Upper lobe of left lung (tissue), 6 donors: Measurements from ENCODE around the gene MPRIP. TPM values are rescaled to one million over a fixed set of nuclear protein-coding genes. Genes with fewer than 3 reads are reported as not detected.
A peak's percentile ranks its signal among the peaks of the same experiment; 100 is the strongest.

Source experiments
- ATAC-seq, 2 donors: fragments of 200-7000 bp; cut with Tn5 transposase; one replicate each; pipeline ENCODE4 v1.9.1; 2022; ENCODE audit warnings: mild to moderate bottlenecking in 2 of 2, moderate library complexity in 2 of 2; ENCODE audit not compliant: low FRiP score in 2 of 2
- DNase-seq, 2 donors: peaks; one replicate each; pipeline ENCODE4 v3.0.0-alpha.2; 2019 to 2020
- H3K27ac ChIP-seq, 4 donors: fragments of 200-600 bp; sonication (generic); one replicate each; pipeline ENCODE4 v1.5.1; 2016 to 2019
- H3K27me3 ChIP-seq, 4 donors: fragments of 200-600 bp; sonication (generic); one replicate each; pipeline ENCODE4 v1.5.1; 2017 to 2019
- H3K36me3 ChIP-seq, 4 donors: fragments of 200-600 bp; sonication (generic); one replicate each; pipeline ENCODE4 v1.5.1; 2016 to 2019
- H3K4me1 ChIP-seq, 4 donors: fragments of 200-600 bp; sonication (generic); one replicate each; pipeline ENCODE4 v1.5.1; 2018 to 2019
- H3K4me3 ChIP-seq, 4 donors: fragments of 200-600 bp; sonication (generic); one replicate each; pipeline ENCODE4 v1.5.1; 2017 to 2019; ENCODE audit warnings: mild to moderate bottlenecking in 2 of 4, moderate library complexity in 1 of 4
- H3K9me3 ChIP-seq, 4 donors: fragments of 200-600 bp; sonication (generic); one replicate each; pipeline ENCODE4 v1.5.1; 2018 to 2019
- CTCF ChIP-seq, 6 experiments: fragments of 450-650 bp in 4 of 6; fragments of 200-600 bp in 2 of 6; sonication (generic) in 2 of 6; IDR thresholded peaks; one replicate each; pipeline ENCODE4 v1.5.1; 2016 to 2019; ENCODE audit warnings: antibody characterized with exemption in 6 of 6
- EP300 ChIP-seq, 4 donors: sonication (generic); formaldehyde crosslinking; IDR thresholded peaks; one replicate each; pipeline ENCODE4 v1.5.1; 2017; ENCODE audit warnings: antibody characterized with exemption in 4 of 4, control low read depth in 2 of 4
- POLR2A ChIP-seq, 4 donors: fragments of 450-650 bp; IDR thresholded peaks; one replicate each; pipeline ENCODE4 v1.5.1; 2016 to 2017; ENCODE audit warnings: antibody characterized with exemption in 4 of 4, mild to moderate bottlenecking in 2 of 4
- POLR2AphosphoS5 ChIP-seq, 2 donors: sonication (generic); formaldehyde crosslinking; IDR thresholded peaks; one replicate each; pipeline ENCODE4 v1.5.1; 2017; ENCODE audit warnings: antibody characterized with exemption in 2 of 2
- WGBS, 2 donors: methylation state at CpG; one replicate each; pipeline ENCODE4 v1.1.5; 2017 to 2018; 5-methylcytosine and 5-hydroxymethylcytosine counted together
- total RNA-seq, 6 donors: library from RNA; depleted of rRNA in 4 of 6; stranded (reverse); fragments of >200 nt in 4 of 6; gene quantifications; one replicate each; pipeline versions ENCODE4 v1.1.0 to v1.2.1, GENCODE V29; 2016 to 2021
- donor health status: DM: no; HTN: no; CAD: no; lungs with moderate emphysema.
- donor health status: DM: no; HTN: yes; CAD: no; lungs with severe emphysema.

Gene MPRIP
- total RNA-seq, 6 donors from 2014 or later, result 201 to 380 (median 285) TPM

DNA sequence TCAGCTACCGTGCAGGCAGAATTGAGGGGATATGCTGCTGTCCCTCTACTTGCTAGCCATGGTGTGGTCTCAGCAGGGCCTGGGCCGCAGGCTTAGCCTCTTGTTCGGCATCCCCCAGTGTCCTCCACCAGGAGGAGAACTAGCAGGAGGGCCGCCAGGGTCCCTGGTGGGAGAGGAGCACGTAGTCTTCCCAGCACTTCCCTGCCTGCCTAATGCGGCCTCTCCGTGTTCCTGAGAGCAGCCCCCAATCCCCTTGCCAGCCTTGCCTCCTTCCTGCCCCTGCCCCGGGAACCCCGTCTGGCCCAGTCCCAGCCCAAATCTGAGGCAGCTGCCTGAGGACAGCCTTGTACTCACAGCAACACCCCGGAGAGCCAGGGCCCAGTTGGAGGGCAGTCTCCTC lies 125.7 kb downstream of the MPRIP start:
- WGBS, 2 donors, result 91 to 93% methylated on average over 7 to 10 of the region's 10 CpGs
- Histone ChIP-seq H3K4me3 (no peak overlapping the region), H3K9me3 (no peaks in the 10 kb centered on the region), H3K36me3 (peaks cover 11 to 92% (median 66%) of the 10 kb centered on the region in 4 donors), H3K4me1 (peaks cover 18 to 26% (median 23%) of the 10 kb centered on the region in 4 donors), H3K27me3 (no peaks in the 10 kb centered on the region), H3K27ac (no peak overlapping the region)
- ATAC-seq (no peak), DNase-seq (no peak)
- TF ChIP-seq POLR2A (IDR thresholded peaks at IDR 0.05) (no peak), POLR2AphosphoS5 (IDR thresholded peaks at IDR 0.05) (no peak), EP300 (IDR thresholded peaks at IDR 0.05) (no peak), CTCF (IDR thresholded peaks at IDR 0.05) (no peak)

GRCh38 chr17:17168401-17168800 lies 126.1 kb downstream of the MPRIP start:
- no peak for DNase-seq
- 80 to 95% methylated on average over 2 to 5 of the region's 5 CpGs for WGBS, 2 donors

GRCh38 chr17:17169396-17169795 lies 127.1 kb downstream of the MPRIP start:
- Histone ChIP-seq H3K36me3 (peaks cover 16 to 92% (median 69%) of the 10 kb centered on the region in 4 donors), H3K9me3 (no peaks in the 10 kb centered on the region), H3K4me1 (peaks cover 18 to 28% (median 24%) of the 10 kb centered on the region in 4 donors), H3K27me3 (no peaks in the 10 kb centered on the region), H3K27ac (no peak overlapping the region), H3K4me3 (no peak overlapping the region)
- TF ChIP-seq CTCF (IDR thresholded peaks at IDR 0.05), result no peak
- no peak for TF ChIP-seq EP300 (IDR thresholded peaks at IDR 0.05)
- no peak for TF ChIP-seq POLR2A (IDR thresholded peaks at IDR 0.05)
- TF ChIP-seq POLR2AphosphoS5 (IDR thresholded peaks at IDR 0.05), result no peak
- no peak for ATAC-seq
- DNase-seq, result no peak
- WGBS, 2 donors, result 89% methylated on average over 4 of the region's 4 CpGs

More at GRCh38 chr17:17168401-17168800, 126.1 kb downstream of the MPRIP start:
- H3K4me1 ChIP-seq, result peaks cover 18 to 28% (median 24%) of the 10 kb centered on the region in 4 donors
- H3K36me3 ChIP-seq, result peaks cover 11 to 92% (median 67%) of the 10 kb centered on the region in 4 donors
- no peaks in the 10 kb centered on the region for H3K27me3 ChIP-seq
- H3K4me3 ChIP-seq, result no peak overlapping the region
- H3K27ac ChIP-seq, result no peak overlapping the region
- H3K9me3 ChIP-seq, result no peaks in the 10 kb centered on the region
- ATAC-seq, result no peak
- no peak for TF ChIP-seq CTCF (IDR thresholded peaks at IDR 0.05)
- TF ChIP-seq EP300 (IDR thresholded peaks at IDR 0.05), result no peak

DNA sequence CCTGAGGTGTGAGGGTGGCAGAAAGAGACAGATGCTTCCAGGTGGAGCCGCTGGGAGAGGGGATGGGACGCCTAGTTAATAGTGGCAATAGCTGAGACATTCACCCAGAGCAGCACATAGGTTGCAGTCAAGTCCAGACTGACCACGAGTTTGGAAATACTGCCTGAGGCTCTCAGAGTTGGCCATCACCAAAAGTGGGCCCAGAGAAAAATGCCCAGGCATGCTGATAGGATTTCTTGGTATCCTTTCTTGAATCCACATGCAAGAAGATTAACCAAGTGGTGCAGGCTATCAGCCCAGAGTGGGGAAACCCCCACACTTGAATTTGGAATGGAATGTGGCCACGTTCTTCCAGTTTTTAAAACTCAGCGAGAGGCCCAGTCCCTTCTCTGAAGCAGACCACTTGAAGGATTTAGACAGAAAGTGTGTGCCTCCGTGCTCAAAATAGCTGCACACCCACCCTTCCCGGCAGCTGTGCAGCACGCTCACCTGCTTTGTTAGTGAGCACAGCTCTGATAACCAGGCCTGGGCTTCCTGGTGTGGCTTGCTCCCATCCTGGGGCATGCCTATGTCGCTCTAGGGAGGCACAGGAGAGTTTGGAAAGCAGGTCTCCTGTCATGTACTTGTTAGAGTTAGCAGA lies 128.2 kb downstream of the MPRIP start:
- Histone ChIP-seq H3K27me3 (no peaks in the 10 kb centered on the region), H3K4me1 (peaks cover 21 to 28% (median 24%) of the 10 kb centered on the region in 4 donors), H3K4me3 (no peak overlapping the region), H3K27ac (peak overlapping the region; percentile 46 to 77 (median 62)), H3K36me3 (peaks cover 14 to 92% (median 65%) of the 10 kb centered on the region in 4 donors), H3K9me3 (no peaks in the 10 kb centered on the region)
- no peak for ATAC-seq
- WGBS, 2 donors, result 66 to 76% methylated on average over 8 to 9 of the region's 9 CpGs
- TF ChIP-seq POLR2AphosphoS5 (IDR thresholded peaks at IDR 0.05), result no peak
- TF ChIP-seq CTCF (IDR thresholded peaks at IDR 0.05), result no peak
- TF ChIP-seq POLR2A (IDR thresholded peaks at IDR 0.05), result no peak
- TF ChIP-seq EP300 (IDR thresholded peaks at IDR 0.05), result no peak
- peak in 1 of 2 donors; percentile 30 for DNase-seq

DNA sequence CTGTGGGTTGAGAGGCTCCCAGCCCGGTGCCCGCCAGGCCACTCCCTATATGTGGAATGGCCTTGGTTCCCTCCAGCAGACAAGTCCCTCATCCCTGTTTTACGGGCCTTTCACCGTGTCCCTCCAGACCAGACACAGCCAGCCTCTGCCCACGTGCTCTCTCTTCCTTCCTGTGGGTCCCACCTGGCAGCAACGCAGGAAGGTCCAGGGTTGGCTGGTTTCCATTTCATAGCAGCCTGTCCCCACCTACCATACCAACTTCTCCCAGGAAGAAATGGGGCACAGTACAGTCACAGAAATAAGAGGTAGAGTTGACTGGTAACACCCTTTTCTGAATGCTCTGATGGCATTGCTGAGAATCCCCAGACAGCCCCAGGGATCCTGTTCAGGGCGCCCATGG lies 128.9 kb downstream of the MPRIP start:
- Histone ChIP-seq H3K4me3 (no peak overlapping the region), H3K9me3 (no peaks in the 10 kb centered on the region), H3K27me3 (no peaks in the 10 kb centered on the region), H3K4me1 (peaks cover 21 to 31% (median 27%) of the 10 kb centered on the region in 4 donors), H3K36me3 (peaks cover 8 to 92% (median 64%) of the 10 kb centered on the region in 4 donors), H3K27ac (peak overlapping the region; percentile 46 to 77 (median 62))
- 39 to 52% methylated on average over 4 to 7 of the region's 7 CpGs for whole genome bisulfite sequencing, 2 donors
- ATAC-seq (no peak), DNase-seq (no peak)
- TF ChIP-seq POLR2A (IDR thresholded peaks at IDR 0.05), result no peak
- no peak for TF ChIP-seq CTCF (IDR thresholded peaks at IDR 0.05)
- no peak for TF ChIP-seq EP300 (IDR thresholded peaks at IDR 0.05)
- no peak for TF ChIP-seq POLR2AphosphoS5 (IDR thresholded peaks at IDR 0.05)
